Upper lobe of right lung (tissue), 1 donor: ENCODE measurements around the gene PPFIA2. TPM values are rescaled to one million over a fixed set of nuclear protein-coding genes. Genes with fewer than 3 reads are reported as not detected.

Experiments used
- ATAC-seq: fragments of 200-7000 bp; cut with Tn5 transposase; one replicate; pipeline ENCODE4 v1.9.1; 2020; ENCODE audit warnings: mild to moderate bottlenecking, moderate library complexity
- DNase-seq: peaks from one replicate; pipeline ENCODE4 v3.0.0-alpha.2; 2020
- H3K27ac ChIP-seq: fragments of 200-600 bp; one replicate; pipeline ENCODE4 v1.8.0; 2022
- H3K27me3 ChIP-seq: fragments of 200-600 bp; one replicate; pipeline ENCODE4 v1.8.0; 2022; ENCODE audit warnings: mild to moderate bottlenecking
- H3K36me3 ChIP-seq: fragments of 200-600 bp; one replicate; pipeline ENCODE4 v1.8.0; 2022
- H3K4me1 ChIP-seq: fragments of 200-600 bp; one replicate; pipeline ENCODE4 v1.8.0; 2022
- H3K4me3 ChIP-seq: fragments of 200-600 bp; one replicate; pipeline ENCODE4 v1.8.0; 2022; ENCODE audit warnings: mild to moderate bottlenecking
- H3K9me3 ChIP-seq: fragments of 200-600 bp; one replicate; pipeline ENCODE4 v1.8.0; 2022
- CTCF ChIP-seq: fragments of 200-600 bp; IDR thresholded peaks from one replicate; pipeline ENCODE4 v1.8.0; 2022; ENCODE audit warnings: antibody characterized with exemption
- intact Hi-C: fragments of 100-400 bp; cut with DNase I; formaldehyde crosslinking; loops from one replicate; pipeline ENCODE4 v1.11.0; 2022
- total RNA-seq: library from RNA; stranded (reverse); fragmentation: NEBNext Ultra II Directional; extraction: Animal tissue kit (Norgen Biotek cat#: 25700); gene quantifications from one replicate; pipeline ENCODE4 v1.2.1, GENCODE V29; 2021
- donor health status: DM: no; HTN: yes; CAD: no; lungs with severe emphysema.

PPFIA2 gene
- total RNA-seq, 1 donor from 2014 or later = 1.4 TPM

GRCh38 chr12:81327425-81327824 is 431.7 kb downstream of the PPFIA2 start:
- Histone ChIP-seq H3K27me3 (no peaks in the 10 kb centered on the region), H3K4me3 (no peak overlapping the region), H3K27ac (no peak overlapping the region), H3K4me1 (no peaks in the 10 kb centered on the region), H3K9me3 (no peaks in the 10 kb centered on the region), H3K36me3 (no peaks in the 10 kb centered on the region)
- no peak for ATAC-seq
- TF ChIP-seq CTCF = no peak
- DNase-seq = no peak
- intact Hi-C loops = no loop called here

GRCh38 chr12:81325086-81325485 is 434.1 kb downstream of the PPFIA2 start:
- Histone ChIP-seq H3K4me3 (no peak overlapping the region), H3K4me1 (no peaks in the 10 kb centered on the region), H3K27ac (no peak overlapping the region), H3K36me3 (no peaks in the 10 kb centered on the region), H3K27me3 (no peaks in the 10 kb centered on the region), H3K9me3 (no peaks in the 10 kb centered on the region)
- no peak for TF ChIP-seq CTCF
- ATAC-seq (no peak), DNase-seq (no peak)
- intact Hi-C loops = no loop called here

GRCh38 chr12:81314903-81315531 is 444.1 kb downstream of the PPFIA2 start:
- no peak overlapping the region for H3K4me3 ChIP-seq
- H3K27ac ChIP-seq = no peak overlapping the region
- no peak for ATAC-seq
- no peaks in the 10 kb centered on the region for H3K4me1 ChIP-seq
- TF ChIP-seq CTCF = no peak
- intact Hi-C loops = no loop called here
- H3K36me3 ChIP-seq = no peaks in the 10 kb centered on the region
- H3K9me3 ChIP-seq = no peaks in the 10 kb centered on the region
- no peaks in the 10 kb centered on the region for H3K27me3 ChIP-seq
- DNase-seq = no peak

GRCh38 chr12:81303935-81304334 is 455.2 kb downstream of the PPFIA2 start:
- no peaks in the 10 kb centered on the region for H3K27me3 ChIP-seq
- no peaks in the 10 kb centered on the region for H3K36me3 ChIP-seq
- TF ChIP-seq CTCF = no peak
- H3K9me3 ChIP-seq = no peaks in the 10 kb centered on the region
- intact Hi-C loops = no loop called here
- H3K27ac ChIP-seq = no peak overlapping the region
- ATAC-seq = no peak
- no peaks in the 10 kb centered on the region for H3K4me1 ChIP-seq
- no peak for DNase-seq
- no peak overlapping the region for H3K4me3 ChIP-seq

GRCh38 chr12:81300454-81300853 is 458.7 kb downstream of the PPFIA2 start:
- intact Hi-C loops = no loop called here
- no peaks in the 10 kb centered on the region for H3K4me1 ChIP-seq
- DNase-seq = no peak

More at GRCh38 chr12:81300454-81300853, 458.7 kb downstream of the PPFIA2 start:
- Histone ChIP-seq H3K27ac (no peak overlapping the region), H3K9me3 (no peaks in the 10 kb centered on the region), H3K27me3 (no peaks in the 10 kb centered on the region), H3K36me3 (no peaks in the 10 kb centered on the region), H3K4me3 (no peak overlapping the region)
- no peak for TF ChIP-seq CTCF
- no peak for ATAC-seq
